UCSD-AML1 (cell line): Measurements from ENCODE around the gene RNF26.

Experiments used
- DNase-seq: peaks from one replicate; lab custom pipeline; 2025; ENCODE audit not compliant: unreplicated experiment; lab: John Stamatoyannopoulos, UW

Gene RNF26

GRCh38 chr11:119350302-119350701, 16.0 kb downstream of the RNF26 start:
- DNase-seq, result no peak

GRCh38 chr11:119351232-119351631, 16.9 kb downstream of the RNF26 start:
- DNase-seq, result no peak

GRCh38 chr11:119352857-119353260, 18.5 kb downstream of the RNF26 start:
- DNase-seq, result no peak

- no peak for DNase-seq
Observed at GRCh38 chr11:119355091-119355843, 20.9 kb downstream of the RNF26 start.

- peak; percentile 60 for DNase-seq
Observed at GRCh38 chr11:119356349-119357031, 22.2 kb downstream of the RNF26 start.

- no peak for DNase-seq
Observed at GRCh38 chr11:119357074-119357473, 22.7 kb downstream of the RNF26 start.

GRCh38 chr11:119359365-119360214, 25.3 kb downstream of the RNF26 start:
- peak; percentile 54 for DNase-seq

GRCh38 chr11:119361056-119361787, 26.9 kb downstream of the RNF26 start:
- DNase-seq, result peak; percentile 60

GRCh38 chr11:119361941-119362725, 27.8 kb downstream of the RNF26 start:
- no peak for DNase-seq

- DNase-seq, result no peak
Observed at GRCh38 chr11:119362741-119363080, 28.4 kb downstream of the RNF26 start.

GRCh38 chr11:119363081-119363850, 28.9 kb downstream of the RNF26 start:
- no peak for DNase-seq

GRCh38 chr11:119363851-119364590, 29.7 kb downstream of the RNF26 start:
- peak; percentile 38 for DNase-seq

- DNase-seq, result no peak
Observed at GRCh38 chr11:119365071-119365591, 30.8 kb downstream of the RNF26 start.

- DNase-seq, result no peak
Observed at GRCh38 chr11:119366690-119367620, 32.6 kb downstream of the RNF26 start.

GRCh38 chr11:119367661-119368120, 33.4 kb downstream of the RNF26 start:
- no peak for DNase-seq

- DNase-seq, result no peak
Observed at GRCh38 chr11:119368121-119369034, 34.1 kb downstream of the RNF26 start.
